ENCODE data around the gene MSL2.
"Not testable (repeated sequence)": the region's sequence is repeated elsewhere in the genome, so short reads cannot be mapped to it uniquely, and the experiment has no call there.

MSL2 gene

GRCh38 chr3:136146981-136147729, 49.0 kb downstream of the MSL2 start:
- Histone ChIP-seq H3K4me3 (no peak overlapping the region), H3K36me3 (replicated peaks) (peaks cover 9% of the 10 kb centered on the region), H3K27me3 (ENCODE audit: low read depth) (no peaks in the 10 kb centered on the region), H3K4me1 (peaks cover 49% of the 10 kb centered on the region), H3K9me3 (no peaks in the 10 kb centered on the region)
- in situ Hi-C loops (cut with MboI; ENCODE audit: low sequenced_read_pairs), result no loop called here
- DNase-seq (ENCODE audit: low spot score in 2 of 2), result peak; percentile 57 to 79

DNA sequence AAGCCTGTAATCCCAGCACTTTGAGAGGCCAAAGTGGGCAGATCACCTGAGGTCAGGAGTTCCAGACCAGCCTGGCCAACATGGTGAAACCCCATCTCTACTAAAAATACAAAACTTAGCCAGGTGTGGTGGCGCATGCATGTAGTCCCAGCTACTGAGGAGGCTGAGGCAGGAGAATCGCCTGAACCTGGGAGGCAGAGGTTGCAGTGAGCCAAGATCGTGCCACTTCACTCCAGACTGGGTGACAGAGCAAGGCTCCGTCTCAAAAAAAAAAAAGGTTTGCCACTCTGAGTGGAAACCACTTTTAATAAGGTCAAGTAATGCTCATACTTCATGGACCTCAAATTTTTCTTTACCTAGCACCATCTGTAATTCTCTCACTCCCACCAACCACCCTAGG, 51.7 kb downstream of the MSL2 start:
- H3K27me3 ChIP-seq (ENCODE audit: low read depth); H3K36me3 ChIP-seq (replicated peaks); DNase-seq (ENCODE audit: low spot score in 2 of 2); H3K9me3 ChIP-seq; H3K4me3 ChIP-seq; in situ Hi-C loops (cut with MboI; ENCODE audit: low sequenced_read_pairs): not testable (repeated sequence)
- H3K4me1 ChIP-seq, result peaks cover 38% of the 10 kb centered on the region

DNA sequence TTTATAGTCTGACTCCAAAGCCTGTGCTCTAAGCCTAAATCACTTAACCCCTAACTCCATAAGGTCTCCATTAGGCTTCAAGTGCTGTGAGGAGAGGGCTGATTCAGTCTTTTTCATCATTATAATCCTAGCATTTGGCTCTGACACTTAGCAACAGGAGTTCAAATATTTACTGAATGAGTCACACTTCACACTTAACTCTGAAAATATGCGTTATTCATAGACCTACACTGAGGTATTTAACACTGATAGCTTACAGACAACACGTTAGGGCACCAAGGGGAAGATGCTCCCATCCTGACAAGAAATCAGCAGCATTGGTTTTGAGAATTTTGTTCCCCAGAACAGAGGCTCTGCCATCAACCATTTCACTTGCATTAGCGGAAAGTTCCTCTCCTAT, 53.5 kb downstream of the MSL2 start:
- Histone ChIP-seq H3K36me3 (replicated peaks) (no peaks in the 10 kb centered on the region), H3K27me3 (ENCODE audit: low read depth) (no peaks in the 10 kb centered on the region), H3K9me3 (no peaks in the 10 kb centered on the region), H3K4me1 (peaks cover 25% of the 10 kb centered on the region), H3K4me3 (no peak overlapping the region)
- in situ Hi-C loops (cut with MboI; ENCODE audit: low sequenced_read_pairs), result no loop called here
- DNase-seq (ENCODE audit: low spot score in 2 of 2), result peak in 1 of 2 experiments; percentile 57

GRCh38 chr3:136141891-136142290, 54.2 kb downstream of the MSL2 start:
- Histone ChIP-seq H3K36me3 (replicated peaks) (no peaks in the 10 kb centered on the region), H3K4me1 (peaks cover 21% of the 10 kb centered on the region), H3K4me3 (no peak overlapping the region), H3K27me3 (ENCODE audit: low read depth) (no peaks in the 10 kb centered on the region), H3K9me3 (no peaks in the 10 kb centered on the region)
- no peak for DNase-seq (ENCODE audit: low spot score in 2 of 2)
- in situ Hi-C loops (cut with MboI; ENCODE audit: low sequenced_read_pairs), result no loop called here

DNA sequence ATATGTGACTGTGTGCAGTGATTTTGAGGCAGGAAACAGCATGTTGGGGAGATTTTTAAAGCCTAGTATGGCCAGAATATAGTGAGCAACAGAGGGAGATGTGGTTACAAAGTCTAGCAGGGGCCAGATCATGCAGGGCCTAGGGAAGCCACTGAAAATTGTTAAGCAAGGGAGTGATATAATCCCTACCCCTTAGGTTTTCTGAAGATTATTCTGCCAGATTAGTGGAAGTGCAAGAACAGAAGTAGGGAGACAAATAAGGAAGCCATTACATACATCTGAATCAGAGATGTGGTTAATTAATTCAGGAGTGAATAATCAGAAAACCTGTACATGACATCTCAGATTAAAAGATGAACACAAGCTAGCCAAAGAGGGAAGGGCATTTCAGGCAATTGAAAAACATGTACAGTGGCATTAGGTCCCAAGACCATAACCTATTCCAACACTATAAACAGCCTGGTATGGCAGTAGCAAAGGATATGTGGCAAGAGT, 54.8 kb downstream of the MSL2 start:
- H3K4me1 ChIP-seq, result peaks cover 16% of the 10 kb centered on the region
- no peaks in the 10 kb centered on the region for H3K27me3 ChIP-seq (ENCODE audit: low read depth)
- H3K4me3 ChIP-seq, result no peak overlapping the region
- DNase-seq (ENCODE audit: low spot score in 2 of 2), result no peak
- in situ Hi-C loops (cut with MboI; ENCODE audit: low sequenced_read_pairs), result no loop called here
- no peaks in the 10 kb centered on the region for H3K36me3 ChIP-seq (replicated peaks)
- no peaks in the 10 kb centered on the region for H3K9me3 ChIP-seq

DNA sequence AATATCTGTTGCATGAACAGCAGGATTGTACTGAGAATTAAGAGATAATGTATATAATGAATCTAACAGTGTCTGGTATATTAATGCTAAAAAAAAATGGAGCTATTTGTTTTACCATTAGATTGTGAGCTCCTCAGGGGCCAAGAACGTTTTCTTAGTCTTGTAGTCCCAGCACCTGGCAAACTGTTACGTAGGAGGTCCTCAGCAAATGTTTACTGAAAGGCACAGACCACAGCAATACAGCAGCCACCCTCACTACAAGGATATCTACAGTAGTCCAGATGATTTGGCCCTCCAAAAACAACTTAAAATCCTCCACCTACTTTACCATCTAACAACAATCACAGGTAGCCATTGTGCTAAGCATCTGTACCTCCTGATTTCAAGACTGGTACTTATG, 59.7 kb downstream of the MSL2 start:
- H3K4me1 ChIP-seq, result no peaks in the 10 kb centered on the region; the same call in 1 of the 2 replicates
- H3K36me3 ChIP-seq (replicated peaks), result no peaks in the 10 kb centered on the region
- no peaks in the 10 kb centered on the region for H3K27me3 ChIP-seq (ENCODE audit: low read depth)
- no peak for DNase-seq (ENCODE audit: low spot score in 2 of 2)
- no peak overlapping the region for H3K4me3 ChIP-seq
- no peaks in the 10 kb centered on the region for H3K9me3 ChIP-seq
- in situ Hi-C loops (cut with MboI; ENCODE audit: low sequenced_read_pairs), result no loop called here

DNA sequence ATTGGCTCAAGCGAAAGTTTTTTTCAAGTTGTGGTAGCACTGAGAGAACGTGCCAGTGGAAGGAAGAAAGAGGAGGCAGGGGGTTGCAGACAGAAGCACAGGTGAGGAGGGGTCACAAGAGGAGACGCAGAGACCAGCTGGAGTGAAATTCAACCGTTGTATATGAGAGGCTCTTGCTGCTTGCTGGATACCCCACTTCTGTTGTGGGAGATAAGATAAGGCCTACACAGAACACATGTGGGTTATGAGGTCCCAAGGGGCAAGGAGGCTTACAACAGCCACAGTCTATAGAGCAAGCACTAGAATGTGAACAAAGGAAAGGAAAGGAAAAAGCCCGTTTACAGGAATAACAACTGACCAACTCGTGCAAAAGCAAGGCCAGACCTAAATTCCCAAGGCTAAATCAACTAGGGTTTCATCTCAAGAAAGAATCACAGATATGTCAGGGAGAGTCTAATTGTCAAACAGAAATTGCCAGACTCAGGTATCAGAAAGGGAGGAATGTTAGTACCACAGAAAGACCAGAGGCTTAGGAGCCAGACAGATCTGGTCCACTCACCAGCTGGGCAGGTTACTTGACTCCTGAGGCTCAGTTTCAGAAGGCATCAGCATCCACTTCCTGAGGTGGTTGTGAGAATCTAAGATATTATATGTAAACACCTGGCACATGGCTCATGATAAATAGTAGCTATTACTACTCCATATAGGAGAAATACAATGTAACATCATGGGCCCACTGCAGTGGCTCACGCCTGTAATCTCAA, 60.9 kb downstream of the MSL2 start:
- H3K27me3 ChIP-seq (ENCODE audit: low read depth), result no peaks in the 10 kb centered on the region
- H3K4me3 ChIP-seq, result no peak overlapping the region
- DNase-seq (ENCODE audit: low spot score in 2 of 2), result peak in 1 of 2 experiments; percentile 16
- no peaks in the 10 kb centered on the region; the same call in 1 of the 2 replicates for H3K4me1 ChIP-seq
- in situ Hi-C loops (cut with MboI; ENCODE audit: low sequenced_read_pairs), result no loop called here
- H3K36me3 ChIP-seq (replicated peaks), result no peaks in the 10 kb centered on the region
- H3K9me3 ChIP-seq, result no peaks in the 10 kb centered on the region

DNA sequence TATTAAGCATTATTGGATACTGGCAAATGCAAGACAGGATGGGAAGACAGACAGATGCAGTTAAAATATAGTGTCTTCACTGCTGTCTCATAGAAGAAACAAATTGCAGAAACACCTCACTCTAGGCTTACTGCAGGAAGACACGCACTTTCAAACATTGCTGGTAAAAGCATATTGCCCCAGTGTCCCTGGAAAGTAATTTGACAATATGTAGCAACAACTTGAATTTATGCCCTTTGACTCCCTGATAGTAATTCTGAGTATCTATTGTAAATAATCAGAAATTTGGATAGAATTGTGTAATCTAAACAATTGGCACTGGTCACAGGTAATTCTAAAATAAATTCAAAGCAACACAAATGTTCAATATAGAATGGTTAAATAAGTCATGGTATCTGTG, 62.0 kb downstream of the MSL2 start:
- Histone ChIP-seq H3K4me1 (no peaks in the 10 kb centered on the region; the same call in 1 of the 2 replicates), H3K9me3 (no peaks in the 10 kb centered on the region), H3K27me3 (ENCODE audit: low read depth) (no peaks in the 10 kb centered on the region), H3K36me3 (replicated peaks) (no peaks in the 10 kb centered on the region), H3K4me3 (no peak overlapping the region)
- DNase-seq (ENCODE audit: low spot score in 2 of 2), result no peak
- in situ Hi-C loops (cut with MboI; ENCODE audit: low sequenced_read_pairs), result no loop called here

DNA sequence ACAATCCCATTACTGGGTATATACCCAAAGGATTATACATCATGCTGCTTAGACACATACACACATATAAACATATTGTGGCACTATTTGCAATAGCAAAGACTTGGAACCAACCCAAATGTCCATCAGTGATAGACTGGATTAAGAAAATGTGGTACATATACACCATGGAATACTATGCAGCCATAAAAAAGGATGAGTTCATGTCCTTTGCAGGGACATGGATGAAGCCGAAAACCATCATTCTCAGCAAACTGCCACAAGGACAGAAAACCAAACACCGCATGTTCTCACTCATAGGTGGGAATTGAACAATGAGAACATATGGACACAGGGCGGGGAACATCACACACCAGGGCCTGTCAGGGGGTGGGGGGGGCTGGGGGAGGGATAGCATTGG, 64.5 kb downstream of the MSL2 start:
- H3K4me3 ChIP-seq; H3K36me3 ChIP-seq (replicated peaks); H3K4me1 ChIP-seq; in situ Hi-C loops (cut with MboI; ENCODE audit: low sequenced_read_pairs); DNase-seq (ENCODE audit: low spot score in 2 of 2); H3K27me3 ChIP-seq (ENCODE audit: low read depth); H3K9me3 ChIP-seq: not testable (repeated sequence)

DNA sequence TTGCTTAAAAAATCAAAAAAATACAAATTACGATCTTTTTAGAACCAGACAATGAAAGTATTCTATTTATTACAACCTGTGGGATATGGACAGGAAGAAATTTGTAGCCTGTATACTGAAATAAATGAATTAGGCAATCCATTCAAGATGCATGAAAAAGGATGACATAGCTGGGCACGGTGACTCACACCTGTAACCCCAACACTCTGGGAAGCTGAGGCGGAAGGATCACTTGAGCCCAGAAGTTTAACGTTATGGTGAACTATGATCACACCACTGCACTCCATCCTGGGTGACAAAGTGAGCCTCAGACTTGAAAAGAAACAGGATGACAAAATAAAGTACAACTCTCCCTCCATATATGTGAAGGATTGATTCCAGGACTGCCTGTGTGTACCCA, 74.1 kb downstream of the MSL2 start:
- Histone ChIP-seq H3K4me1 (peaks cover 4% of the 10 kb centered on the region), H3K27me3 (ENCODE audit: low read depth) (no peaks in the 10 kb centered on the region), H3K9me3 (no peaks in the 10 kb centered on the region), H3K36me3 (replicated peaks) (no peaks in the 10 kb centered on the region), H3K4me3 (no peak overlapping the region)
- no peak for DNase-seq (ENCODE audit: low spot score in 2 of 2)
- in situ Hi-C loops (cut with MboI; ENCODE audit: low sequenced_read_pairs), result no loop called here

- in situ Hi-C loops (cut with MboI; ENCODE audit: low sequenced_read_pairs), result no loop called here
- H3K9me3 ChIP-seq, result no peaks in the 10 kb centered on the region; the same call in 1 of the 2 replicates
- H3K27me3 ChIP-seq (ENCODE audit: low read depth), result no peaks in the 10 kb centered on the region
- no peak overlapping the region for H3K4me3 ChIP-seq
- H3K4me1 ChIP-seq, result peaks cover 4% of the 10 kb centered on the region
- DNase-seq (ENCODE audit: low spot score in 2 of 2), result peak in 1 of 2 experiments; percentile 27
- no peaks in the 10 kb centered on the region for H3K36me3 ChIP-seq (replicated peaks)
These were observed 75.5 kb downstream of the MSL2 start for GRCh38 chr3:136120373-136121348.

DNA sequence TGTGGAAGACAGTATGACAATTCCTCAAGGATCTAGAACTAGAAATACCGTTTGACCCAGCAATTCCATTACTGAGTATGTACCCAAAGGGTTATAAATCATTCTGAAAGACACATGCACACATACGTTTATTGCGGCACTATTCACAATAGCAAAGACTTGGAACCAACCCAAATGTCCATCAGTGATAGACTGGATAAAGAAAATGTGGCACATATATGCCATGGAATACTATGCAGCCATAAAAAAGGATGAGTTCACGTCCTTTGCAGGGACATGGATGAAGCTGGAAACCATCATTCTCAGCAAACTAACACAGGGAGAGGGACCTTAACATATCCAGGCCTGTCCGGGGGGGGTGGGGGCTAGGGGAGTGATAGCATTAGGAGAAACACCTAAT, 76.4 kb downstream of the MSL2 start:
- in situ Hi-C loops (cut with MboI; ENCODE audit: low sequenced_read_pairs); DNase-seq (ENCODE audit: low spot score in 2 of 2); H3K27me3 ChIP-seq (ENCODE audit: low read depth); H3K4me1 ChIP-seq; H3K9me3 ChIP-seq; H3K36me3 ChIP-seq (replicated peaks); H3K4me3 ChIP-seq: not testable (repeated sequence)

DNA sequence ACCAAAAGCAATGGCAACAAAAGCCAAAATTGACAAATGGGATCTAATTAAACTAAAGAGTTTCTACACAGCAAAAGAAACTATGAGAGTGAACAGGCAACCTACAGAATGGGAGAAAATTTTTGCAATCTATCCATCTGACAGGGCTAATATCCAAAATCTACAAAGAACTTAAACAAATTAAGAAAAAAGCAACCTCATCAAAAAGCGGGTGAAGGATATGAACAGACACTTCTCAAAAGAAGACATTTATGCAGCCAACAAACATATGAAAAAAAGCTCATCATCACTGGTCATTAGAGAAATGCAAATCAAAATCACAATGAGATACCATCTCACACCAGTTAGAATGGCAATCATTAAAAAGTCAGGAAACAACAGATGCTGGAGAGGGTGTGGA, 76.8 kb downstream of the MSL2 start:
- in situ Hi-C loops (cut with MboI; ENCODE audit: low sequenced_read_pairs); H3K4me3 ChIP-seq; H3K4me1 ChIP-seq; H3K9me3 ChIP-seq; H3K36me3 ChIP-seq (replicated peaks); H3K27me3 ChIP-seq (ENCODE audit: low read depth); DNase-seq (ENCODE audit: low spot score in 2 of 2): not testable (repeated sequence)

Measured in HAP-1 (cell line).